HEK293 (cell line): Measurements from ENCODE around the gene LMO7.

ENCODE experiments used
- CTCF ChIA-PET: fragments of 350-600 bp; formaldehyde crosslinking; extraction: SDS; loops from one replicate; lab custom pipeline; 2021; ENCODE audit warnings: antibody characterized with exemption; lab: Yijun Ruan, JAX
- POLR2A ChIA-PET: fragments of 300-600 bp; formaldehyde crosslinking; extraction: SDS; loops from one replicate; lab custom pipeline; 2020; ENCODE audit warnings: antibody characterized with exemption, inconsistent platforms; lab: Yijun Ruan, JAX
- H3K27ac ChIP-seq: fragments of 200-500 bp; sonication (Bioruptor generic); 2 replicates; pipeline ENCODE4 v1.5.1; 2014; ENCODE audit warnings: low read depth, low read length, control low read depth, inconsistent platforms; ENCODE audit errors: extremely low read depth
- H3K36me3 ChIP-seq, 2 experiments: fragments of 200-500 bp in 1 of 2; sonication (Bioruptor generic) in 1 of 2; 1 replicate in 1 of 2; 2 replicates in 1 of 2; pipeline ENCODE4 v1.5.1; 2014 to 2017; ENCODE audit warnings: inconsistent platforms in 2 of 2, low read length in 2 of 2; ENCODE audit not compliant: control insufficient read depth in 2 of 2, insufficient read depth in 1 of 2
- H3K4me1 ChIP-seq: fragments of 200-500 bp; sonication (Bioruptor generic); 2 replicates; pipeline ENCODE4 v1.5.1; 2014; ENCODE audit warnings: mild to moderate bottlenecking, low read length, inconsistent platforms; ENCODE audit not compliant: control insufficient read depth, insufficient read depth
- H3K4me3 ChIP-seq: 2 replicates; pipeline ENCODE4 v1.5.1; 2011; ENCODE audit warnings: low read depth, mild to moderate bottlenecking, control low read depth, low read length, moderate library complexity
- H3K9me3 ChIP-seq: fragments of 200-500 bp; sonication (Bioruptor generic); 2 replicates; pipeline ENCODE4 v1.5.1; 2014; ENCODE audit warnings: low read depth, low read length, inconsistent platforms; ENCODE audit not compliant: control insufficient read depth, insufficient read depth
- EGR2 ChIP-seq: fragments of 450-650 bp; formaldehyde crosslinking; IDR thresholded peaks from 2 replicates; pipeline ENCODE4 v1.5.1; 2016; ENCODE audit warnings: low read depth, missing biosample characterization, missing genetic modification characterization
- KLF10 ChIP-seq: fragments of 450-650 bp; IDR thresholded peaks from 2 replicates; pipeline ENCODE4 v1.5.1; 2018; ENCODE audit warnings: missing biosample characterization, mild to moderate bottlenecking, missing genetic modification characterization
- KLF16 ChIP-seq: fragments of 450-650 bp; formaldehyde crosslinking; IDR thresholded peaks from 2 replicates; pipeline ENCODE4 v1.5.1; 2017; ENCODE audit warnings: missing biosample characterization, missing genetic modification characterization
- OVOL3 ChIP-seq: fragments of 450-650 bp; formaldehyde crosslinking; IDR thresholded peaks from 2 replicates; pipeline ENCODE4 v1.5.1; 2016; ENCODE audit warnings: missing biosample characterization, missing genetic modification characterization
- SCRT2 ChIP-seq: fragments of 450-650 bp; formaldehyde crosslinking; IDR thresholded peaks from 2 replicates; pipeline ENCODE4 v1.5.1; 2016; ENCODE audit warnings: missing biosample characterization, missing genetic modification characterization
- ZNF132 ChIP-seq: fragments of 450-650 bp; formaldehyde crosslinking; IDR thresholded peaks from 2 replicates; pipeline ENCODE4 v1.5.1; 2017; ENCODE audit warnings: missing biosample characterization, missing genetic modification characterization, borderline replicate concordance
- ZNF324 ChIP-seq: fragments of 450-650 bp; formaldehyde crosslinking; IDR thresholded peaks from 2 replicates; pipeline ENCODE4 v1.5.1; 2016; ENCODE audit warnings: missing biosample characterization, missing genetic modification characterization
- ZNF362 ChIP-seq: fragments of 450-650 bp; formaldehyde crosslinking; IDR thresholded peaks from 2 replicates; pipeline ENCODE4 v1.5.1; 2016; ENCODE audit warnings: missing biosample characterization, missing genetic modification characterization
- ZNF561 ChIP-seq: fragments of 450-650 bp; IDR thresholded peaks from 2 replicates; pipeline ENCODE4 v1.5.1; 2018; ENCODE audit warnings: missing biosample characterization, missing genetic modification characterization, borderline replicate concordance
- ZNF645 ChIP-seq: fragments of 450-650 bp; formaldehyde crosslinking; IDR thresholded peaks from 2 replicates; pipeline ENCODE4; 2016; ENCODE audit warnings: missing biosample characterization, missing genetic modification characterization
- ZNF677 ChIP-seq: fragments of 450-650 bp; IDR thresholded peaks from 2 replicates; pipeline ENCODE4 v1.5.0; 2018; ENCODE audit warnings: missing biosample characterization, mild to moderate bottlenecking, missing genetic modification characterization, moderate library complexity
- ZNF707 ChIP-seq: fragments of 450-650 bp; formaldehyde crosslinking; IDR thresholded peaks from 2 replicates; pipeline ENCODE4 v1.5.1; 2016; ENCODE audit warnings: missing biosample characterization, missing genetic modification characterization
- ZNF830 ChIP-seq: fragments of 450-650 bp; IDR thresholded peaks from 2 replicates; pipeline ENCODE4 v1.5.0; 2018; ENCODE audit warnings: missing biosample characterization, missing genetic modification characterization, low read depth, mild to moderate bottlenecking, moderate library complexity
- TF ChIP-seq, protein P1 (sequence below): fragments of 450-650 bp; formaldehyde crosslinking; IDR thresholded peaks from 2 replicates; pipeline ENCODE4 v1.5.1; 2016; ENCODE audit warnings: missing biosample characterization, missing genetic modification characterization, low read depth
- TF ChIP-seq, protein P2 (sequence below): fragments of 450-650 bp; formaldehyde crosslinking; IDR thresholded peaks from 2 replicates; pipeline ENCODE4 v1.5.1; 2016; ENCODE audit warnings: missing biosample characterization, missing genetic modification characterization, borderline replicate concordance

Gene LMO7

GRCh38 chr13:75641026-75641425 is 4.9 kb downstream of the LMO7 start:
- Histone ChIP-seq H3K36me3 (peaks cover 0 to 8% of the 10 kb centered on the region in 2 experiments; a peak in 1 of 3 replicates), H3K9me3 (no peaks in the 10 kb centered on the region), H3K27ac (no peak overlapping the region), H3K4me3 (no peak overlapping the region), H3K4me1 (no peaks in the 10 kb centered on the region)
- TF ChIP-seq, protein P1, sequence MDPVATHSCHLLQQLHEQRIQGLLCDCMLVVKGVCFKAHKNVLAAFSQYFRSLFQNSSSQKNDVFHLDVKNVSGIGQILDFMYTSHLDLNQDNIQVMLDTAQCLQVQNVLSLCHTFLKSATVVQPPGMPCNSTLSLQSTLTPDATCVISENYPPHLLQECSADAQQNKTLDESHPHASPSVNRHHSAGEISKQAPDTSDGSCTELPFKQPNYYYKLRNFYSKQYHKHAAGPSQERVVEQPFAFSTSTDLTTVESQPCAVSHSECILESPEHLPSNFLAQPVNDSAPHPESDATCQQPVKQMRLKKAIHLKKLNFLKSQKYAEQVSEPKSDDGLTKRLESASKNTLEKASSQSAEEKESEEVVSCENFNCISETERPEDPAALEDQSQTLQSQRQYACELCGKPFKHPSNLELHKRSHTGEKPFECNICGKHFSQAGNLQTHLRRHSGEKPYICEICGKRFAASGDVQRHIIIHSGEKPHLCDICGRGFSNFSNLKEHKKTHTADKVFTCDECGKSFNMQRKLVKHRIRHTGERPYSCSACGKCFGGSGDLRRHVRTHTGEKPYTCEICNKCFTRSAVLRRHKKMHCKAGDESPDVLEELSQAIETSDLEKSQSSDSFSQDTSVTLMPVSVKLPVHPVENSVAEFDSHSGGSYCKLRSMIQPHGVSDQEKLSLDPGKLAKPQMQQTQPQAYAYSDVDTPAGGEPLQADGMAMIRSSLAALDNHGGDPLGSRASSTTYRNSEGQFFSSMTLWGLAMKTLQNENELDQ (tag by site-specific recombination): no peak
- TF ChIP-seq KLF10 (tag by site-specific recombination): no peak
- no peak for TF ChIP-seq ZNF362 (tag by site-specific recombination)
- no peak for TF ChIP-seq ZNF132 (tag by site-specific recombination)
- no peak for TF ChIP-seq KLF16 (tag by site-specific recombination)
- no peak for TF ChIP-seq ZNF561 (tag by site-specific recombination)
- no peak for TF ChIP-seq ZNF707 (tag by site-specific recombination)
- TF ChIP-seq ZNF830 (tag by site-specific recombination): no peak
- TF ChIP-seq, protein P2, sequence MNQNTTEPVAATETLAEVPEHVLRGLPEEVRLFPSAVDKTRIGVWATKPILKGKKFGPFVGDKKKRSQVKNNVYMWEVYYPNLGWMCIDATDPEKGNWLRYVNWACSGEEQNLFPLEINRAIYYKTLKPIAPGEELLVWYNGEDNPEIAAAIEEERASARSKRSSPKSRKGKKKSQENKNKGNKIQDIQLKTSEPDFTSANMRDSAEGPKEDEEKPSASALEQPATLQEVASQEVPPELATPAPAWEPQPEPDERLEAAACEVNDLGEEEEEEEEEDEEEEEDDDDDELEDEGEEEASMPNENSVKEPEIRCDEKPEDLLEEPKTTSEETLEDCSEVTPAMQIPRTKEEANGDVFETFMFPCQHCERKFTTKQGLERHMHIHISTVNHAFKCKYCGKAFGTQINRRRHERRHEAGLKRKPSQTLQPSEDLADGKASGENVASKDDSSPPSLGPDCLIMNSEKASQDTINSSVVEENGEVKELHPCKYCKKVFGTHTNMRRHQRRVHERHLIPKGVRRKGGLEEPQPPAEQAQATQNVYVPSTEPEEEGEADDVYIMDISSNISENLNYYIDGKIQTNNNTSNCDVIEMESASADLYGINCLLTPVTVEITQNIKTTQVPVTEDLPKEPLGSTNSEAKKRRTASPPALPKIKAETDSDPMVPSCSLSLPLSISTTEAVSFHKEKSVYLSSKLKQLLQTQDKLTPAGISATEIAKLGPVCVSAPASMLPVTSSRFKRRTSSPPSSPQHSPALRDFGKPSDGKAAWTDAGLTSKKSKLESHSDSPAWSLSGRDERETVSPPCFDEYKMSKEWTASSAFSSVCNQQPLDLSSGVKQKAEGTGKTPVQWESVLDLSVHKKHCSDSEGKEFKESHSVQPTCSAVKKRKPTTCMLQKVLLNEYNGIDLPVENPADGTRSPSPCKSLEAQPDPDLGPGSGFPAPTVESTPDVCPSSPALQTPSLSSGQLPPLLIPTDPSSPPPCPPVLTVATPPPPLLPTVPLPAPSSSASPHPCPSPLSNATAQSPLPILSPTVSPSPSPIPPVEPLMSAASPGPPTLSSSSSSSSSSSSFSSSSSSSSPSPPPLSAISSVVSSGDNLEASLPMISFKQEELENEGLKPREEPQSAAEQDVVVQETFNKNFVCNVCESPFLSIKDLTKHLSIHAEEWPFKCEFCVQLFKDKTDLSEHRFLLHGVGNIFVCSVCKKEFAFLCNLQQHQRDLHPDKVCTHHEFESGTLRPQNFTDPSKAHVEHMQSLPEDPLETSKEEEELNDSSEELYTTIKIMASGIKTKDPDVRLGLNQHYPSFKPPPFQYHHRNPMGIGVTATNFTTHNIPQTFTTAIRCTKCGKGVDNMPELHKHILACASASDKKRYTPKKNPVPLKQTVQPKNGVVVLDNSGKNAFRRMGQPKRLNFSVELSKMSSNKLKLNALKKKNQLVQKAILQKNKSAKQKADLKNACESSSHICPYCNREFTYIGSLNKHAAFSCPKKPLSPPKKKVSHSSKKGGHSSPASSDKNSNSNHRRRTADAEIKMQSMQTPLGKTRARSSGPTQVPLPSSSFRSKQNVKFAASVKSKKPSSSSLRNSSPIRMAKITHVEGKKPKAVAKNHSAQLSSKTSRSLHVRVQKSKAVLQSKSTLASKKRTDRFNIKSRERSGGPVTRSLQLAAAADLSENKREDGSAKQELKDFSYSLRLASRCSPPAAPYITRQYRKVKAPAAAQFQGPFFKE: no peak
- no peak for TF ChIP-seq EGR2
- no peak for TF ChIP-seq ZNF324 (tag by site-specific recombination)
- TF ChIP-seq ZNF645: no peak
- no peak for TF ChIP-seq ZNF677 (tag by site-specific recombination)
- ChIA-PET POLR2A (no interaction called here), CTCF (no interaction called here)

GRCh38 chr13:75643182-75643581 is 7.1 kb downstream of the LMO7 start:
- no peaks in the 10 kb centered on the region for H3K9me3 ChIP-seq
- no peak overlapping the region for H3K27ac ChIP-seq
- no peak overlapping the region for H3K4me3 ChIP-seq
- ChIA-PET POLR2A (no interaction called here), CTCF (no interaction called here)
- no peaks in the 10 kb centered on the region for H3K4me1 ChIP-seq
- H3K36me3 ChIP-seq: peaks cover 0 to 8% of the 10 kb centered on the region in 2 experiments; a peak in 1 of 3 replicates
- TF ChIP-seq SCRT2 (tag by site-specific recombination) (0 out of 2 replicates have a peak, but pooled peaks have one; percentile 32), OVOL3 (tag by site-specific recombination) (no peak)
